Natural killer cell treated with Interleukin-12 subunit alpha and Interleukin-12 subunit beta and Interleukin-15 and Interleukin-18, amount 100 ng/mL, for 72 hours (primary cell): ENCODE data around the gene DOK4. TPM values are rescaled to one million over a fixed set of nuclear protein-coding genes. Genes with fewer than 3 reads are reported as not detected.

Source experiments
- ATAC-seq, 2 donors: fragments of 150-1000 bp; cut with Tn5 transposase in 1 of 2; sonication (Bioruptor Pico), chemical (Tn5 transposase) in 1 of 2; 2 replicates each; pipeline ENCODE4 v1.10.0; 2021
- DNase-seq: peaks from one replicate; pipeline ENCODE4 v3.0.0; 2022; ENCODE audit warnings: low spot score
- H3K27ac Mint-ChIP-seq, 2 donors: 1 replicate in 1 of 2; 2 replicates in 1 of 2; pipeline ENCODE4 v1.8.0; 2022; ENCODE audit warnings: mixed read lengths in 2 of 2, mild to moderate bottlenecking in 1 of 2, moderate library complexity in 1 of 2
- H3K27me3 Mint-ChIP-seq, 2 donors: 1 replicate in 1 of 2; 2 replicates in 1 of 2; pipeline ENCODE4 v1.8.0; 2022; ENCODE audit warnings: mixed read lengths in 2 of 2
- H3K36me3 Mint-ChIP-seq: one replicate; pipeline ENCODE4 v1.8.0; 2022; ENCODE audit warnings: mixed read lengths
- H3K4me1 Mint-ChIP-seq, 2 donors: 1 replicate in 1 of 2; 2 replicates in 1 of 2; pipeline ENCODE4 v1.8.0; 2022; ENCODE audit warnings: low read depth in 2 of 2, mixed read lengths in 2 of 2, mild to moderate bottlenecking in 1 of 2
- H3K4me3 Mint-ChIP-seq: one replicate; pipeline ENCODE4 v1.8.0; 2022; ENCODE audit warnings: mixed read lengths
- H3K9me3 Mint-ChIP-seq: 2 replicates; pipeline ENCODE4 v1.8.0; 2022; ENCODE audit warnings: mixed read lengths
- total RNA-seq, 2 donors: library from RNA; stranded (reverse); gene quantifications; one replicate each; pipeline ENCODE4 v1.2.3, GENCODE V29; 2022

The DOK4 gene
- total RNA-seq, 2 donors from 2014 or later = 4.2 to 6.5 TPM

- no peak overlapping the region for H3K27ac Mint-ChIP-seq
- no peak overlapping the region for H3K4me3 Mint-ChIP-seq
- H3K36me3 Mint-ChIP-seq = peaks cover 18% of the 10 kb centered on the region
- no peaks in the 10 kb centered on the region for H3K9me3 Mint-ChIP-seq
- ATAC-seq (no peak), DNase-seq (no peak)
- H3K27me3 Mint-ChIP-seq = no peaks in the 10 kb centered on the region
- no peaks in the 10 kb centered on the region for H3K4me1 Mint-ChIP-seq
Observed at GRCh38 chr16:57424583-57424982, 61.7 kb downstream of the DOK4 start.

DNA sequence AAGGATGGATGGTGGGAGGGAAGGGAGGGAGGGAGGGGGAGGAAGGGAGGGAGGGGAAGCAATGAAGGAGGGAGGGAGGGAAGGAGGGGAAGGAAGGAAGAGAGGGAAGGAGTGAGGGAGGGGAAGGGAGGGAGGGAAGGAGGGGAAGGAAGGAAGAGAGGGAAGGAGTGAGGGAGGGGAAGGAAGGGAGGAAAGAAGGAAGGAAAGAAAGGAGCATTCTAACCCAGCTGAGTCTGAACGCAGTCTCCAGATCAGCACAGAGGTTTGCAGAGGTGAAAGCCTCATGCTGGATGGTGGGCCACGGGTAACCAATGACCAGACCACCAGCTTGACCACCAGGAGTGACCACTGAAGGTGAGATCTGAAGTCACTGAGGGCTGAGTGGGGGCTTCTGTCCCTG is 63.1 kb downstream of the DOK4 start:
- Mint-ChIP-seq H3K27me3 (no peaks in the 10 kb centered on the region), H3K27ac (no peak overlapping the region), H3K9me3 (no peaks in the 10 kb centered on the region), H3K4me3 (no peak overlapping the region), H3K36me3 (peaks cover 8% of the 10 kb centered on the region), H3K4me1 (peaks cover 5 to 9% of the 10 kb centered on the region in 2 donors)
- ATAC-seq (no peak), DNase-seq (no peak)

GRCh38 chr16:57422026-57422944 is 64.0 kb downstream of the DOK4 start:
- H3K4me1 Mint-ChIP-seq = peaks cover 10 to 16% of the 10 kb centered on the region in 2 donors
- H3K9me3 Mint-ChIP-seq = no peaks in the 10 kb centered on the region
- H3K27me3 Mint-ChIP-seq = no peaks in the 10 kb centered on the region
- DNase-seq (no peak), ATAC-seq (no peak)
- H3K27ac Mint-ChIP-seq = no peak overlapping the region
- H3K36me3 Mint-ChIP-seq = peaks cover under 1% of the 10 kb centered on the region
- H3K4me3 Mint-ChIP-seq = no peak overlapping the region

Other genes starting within 250 kb of the DOK4 start
- 10 to 100 TPM; 28.3 to 32.3 TPM for gene ARL2BP, start 241.2 kb downstream of the DOK4 start, total RNA-seq
- gene PLLP, start 201.8 kb downstream of the DOK4 start, total RNA-seq = under 1 TPM in 1 of 2 donors, not detected in 1; 0.67 TPM
- gene CCL22, start 127.7 kb downstream of the DOK4 start, total RNA-seq = 10 to 100 TPM in 1 of 2 donors, not detected in 1; 12.9 TPM
- gene CX3CL1, start 114.0 kb downstream of the DOK4 start, total RNA-seq = not detected
- 1 to 10 TPM in 1 of 2 donors, not detected in 1; 5.6 TPM for gene CCL17, start 81.7 kb downstream of the DOK4 start, total RNA-seq
- gene CIAPIN1, start 39.1 kb downstream of the DOK4 start, total RNA-seq = 10 to 100 TPM; 54.0 to 92.0 TPM
- gene COQ9, start 39.0 kb downstream of the DOK4 start, total RNA-seq = 10 to 100 TPM; 34.2 to 42.9 TPM
- 10 to 100 TPM; 63.8 to 85.4 TPM for gene POLR2C, start 23.8 kb downstream of the DOK4 start, total RNA-seq
- 10 to 100 TPM; 13.9 to 21.5 TPM for gene CCDC102A, start 50.1 kb upstream of the DOK4 start, total RNA-seq
- gene ADGRG5, start 56.1 kb upstream of the DOK4 start, total RNA-seq = 10 to 100 TPM; 86.8 to 95.0 TPM
- gene ADGRG1, start 142.1 kb upstream of the DOK4 start, total RNA-seq = 10 to 100 TPM in 1 of 2 donors, 1 to 10 TPM in 1; 4.8 to 13.7 TPM
- gene ADGRG3, start 181.8 kb upstream of the DOK4 start, total RNA-seq = 10 to 100 TPM; 25.4 to 28.9 TPM
- gene DRC7, start 208.3 kb upstream of the DOK4 start, total RNA-seq = not detected
- gene KATNB1, start 249.3 kb upstream of the DOK4 start, total RNA-seq = 10 to 100 TPM; 33.7 to 65.3 TPM